ENCODE results near the gene SMC6. TPM values are rescaled to one million over a fixed set of nuclear protein-coding genes. Genes with fewer than 3 reads are reported as not detected.

Gene SMC6
- polyA plus RNA-seq, 1 donor from 2014 or later = 20.1 TPM

- Histone ChIP-seq H3K27me3 (ENCODE audit: insufficient read depth, low read depth, low read length) (no peaks in the 10 kb centered on the region), H3K9me2 (ENCODE audit: insufficient read depth, low read length) (no peaks in the 10 kb centered on the region), H3K9me3 (ENCODE audit: low read length) (no peaks in the 10 kb centered on the region), H3K36me3 (ENCODE audit: insufficient read depth, low read length) (no peaks in the 10 kb centered on the region), H3K9ac (ENCODE audit: low read length) (no peak overlapping the region), H4K20me1 (ENCODE audit: insufficient read depth) (no peaks in the 10 kb centered on the region), H3K4me2 (ENCODE audit: low read length) (no peak overlapping the region), H3F3A (ENCODE audit: insufficient read depth, low read length, poor library complexity, severe bottlenecking) (no peaks in the 10 kb centered on the region), H2AFZ (ENCODE audit: low read depth, low read length) (no peak overlapping the region), H3K4me3 (ENCODE audit: low read length) (no peak overlapping the region), H3K79me2 (replicated peaks; ENCODE audit: insufficient read depth, low read length) (no peaks in the 10 kb centered on the region), H3K27ac (ENCODE audit: low read length) (no peak overlapping the region)
- TF ChIP-seq CTCF (IDR thresholded peaks at IDR 0.05; ENCODE audit: poor library complexity, severe bottlenecking) (no peak), MXI1 (conservative IDR thresholded peaks at IDR 0.05; ENCODE audit: poor library complexity, severe bottlenecking) (no peak), EZH2 (IDR thresholded peaks at IDR 0.05; ENCODE audit: borderline replicate concordance, insufficient read depth, low read length, poor library complexity, severe bottlenecking) (no peak), RAD21 (conservative IDR thresholded peaks at IDR 0.05) (no peak), TAF1 (IDR thresholded peaks at IDR 0.05; ENCODE audit: low read depth) (no peak), REST (IDR thresholded peaks at IDR 0.05; ENCODE audit: borderline replicate concordance) (no peak), EP300 (conservative IDR thresholded peaks at IDR 0.05; ENCODE audit: poor library complexity, severe bottlenecking) (no peak), SMC3 (conservative IDR thresholded peaks at IDR 0.05; ENCODE audit: poor library complexity) (no peak), POLR2AphosphoS5 (IDR thresholded peaks at IDR 0.05) (no peak)
These were observed 41.7 kb upstream of the SMC6 start for GRCh38 chr2:17795309-17795708.

GRCh38 chr2:17793803-17794354 lies 40.3 kb upstream of the SMC6 start:
- H3K9ac ChIP-seq (ENCODE audit: low read length) = no peak overlapping the region
- H3K4me2 ChIP-seq (ENCODE audit: low read length) = no peak overlapping the region
- no peaks in the 10 kb centered on the region for H3K27me3 ChIP-seq (ENCODE audit: insufficient read depth, low read depth, low read length)
- H3K27ac ChIP-seq (ENCODE audit: low read length) = no peak overlapping the region
- H3K9me3 ChIP-seq (ENCODE audit: low read length) = no peaks in the 10 kb centered on the region
- H4K20me1 ChIP-seq (ENCODE audit: insufficient read depth) = no peaks in the 10 kb centered on the region
- no peak overlapping the region for H2AFZ ChIP-seq (ENCODE audit: low read depth, low read length)
- H3K9me2 ChIP-seq (ENCODE audit: insufficient read depth, low read length) = no peaks in the 10 kb centered on the region
- no peak overlapping the region for H3K4me3 ChIP-seq (ENCODE audit: low read length)
- H3K79me2 ChIP-seq (replicated peaks; ENCODE audit: insufficient read depth, low read length) = no peaks in the 10 kb centered on the region
- TF ChIP-seq TAF1 (IDR thresholded peaks at IDR 0.05; ENCODE audit: low read depth) = no peak
- no peak for TF ChIP-seq REST (IDR thresholded peaks at IDR 0.05; ENCODE audit: borderline replicate concordance)
- no peak for TF ChIP-seq SMC3 (conservative IDR thresholded peaks at IDR 0.05; ENCODE audit: poor library complexity)
- TF ChIP-seq EP300 (conservative IDR thresholded peaks at IDR 0.05; ENCODE audit: poor library complexity, severe bottlenecking) = no peak
- no peak for TF ChIP-seq POLR2AphosphoS5 (IDR thresholded peaks at IDR 0.05)
- TF ChIP-seq CTCF (IDR thresholded peaks at IDR 0.05; ENCODE audit: poor library complexity, severe bottlenecking) = no peak
- TF ChIP-seq RAD21 (conservative IDR thresholded peaks at IDR 0.05) = no peak
- no peak for TF ChIP-seq MXI1 (conservative IDR thresholded peaks at IDR 0.05; ENCODE audit: poor library complexity, severe bottlenecking)
- TF ChIP-seq EZH2 (IDR thresholded peaks at IDR 0.05; ENCODE audit: borderline replicate concordance, insufficient read depth, low read length, poor library complexity, severe bottlenecking) = no peak
- H3K36me3 ChIP-seq (ENCODE audit: insufficient read depth, low read length) = no peaks in the 10 kb centered on the region
- H3F3A ChIP-seq (ENCODE audit: insufficient read depth, low read length, poor library complexity, severe bottlenecking) = no peaks in the 10 kb centered on the region

Measured in neural cell (in vitro differentiated cells).